ENCODE data around the gene COMT. TPM values are rescaled to one million over a fixed set of nuclear protein-coding genes. Genes with fewer than 3 reads are reported as not detected.

Gene COMT
- total RNA-seq, 1 donor from 2014 or later = 175 TPM

GRCh38 chr22:20014526-20015186 is 73.1 kb downstream of the COMT start:
- H3K36me3 ChIP-seq = no peaks in the 10 kb centered on the region
- H3K9me3 ChIP-seq = no peaks in the 10 kb centered on the region
- no peak for ATAC-seq
- H3K27ac ChIP-seq = no peak overlapping the region
- no peak for DNase-seq
- no peak for TF ChIP-seq CTCF (IDR thresholded peaks at IDR 0.05)
- H3K4me1 ChIP-seq = peaks cover 14% of the 10 kb centered on the region
- H3K27me3 ChIP-seq = no peaks in the 10 kb centered on the region
- intact Hi-C loops (cut with DNase I) = no loop called here
- H3K4me3 ChIP-seq = no peak overlapping the region

- DNase-seq (no peak), ATAC-seq (no peak)
- Histone ChIP-seq H3K4me3 (no peak overlapping the region), H3K4me1 (peaks cover 18% of the 10 kb centered on the region), H3K9me3 (no peaks in the 10 kb centered on the region), H3K27me3 (no peaks in the 10 kb centered on the region), H3K27ac (no peak overlapping the region), H3K36me3 (no peaks in the 10 kb centered on the region)
- intact Hi-C loops (cut with DNase I) = no loop called here
- TF ChIP-seq CTCF (IDR thresholded peaks at IDR 0.05) = no peak
These were observed 73.6 kb downstream of the COMT start for GRCh38 chr22:20015187-20015625.

- H3K4me1 ChIP-seq = peaks cover 21% of the 10 kb centered on the region
- ATAC-seq = peak; percentile 0
These were observed 74.6 kb downstream of the COMT start for GRCh38 chr22:20015971-20016733.

GRCh38 chr22:20016734-20017621 is 75.4 kb downstream of the COMT start, which contains the start of gene ARVCF:
Gene ARVCF (minus strand): TSS chr22:20016823. CDS start chr22:19990794, 26,029 bp downstream.
- Histone ChIP-seq H3K27me3 (no peaks in the 10 kb centered on the region), H3K27ac (no peak within 1 kb of the TSS), H3K4me3 (peak within 1 kb of the TSS; percentile 85), H3K4me1 (peaks cover 24% of the 10 kb centered on the region), H3K9me3 (no peaks in the 10 kb centered on the region), H3K36me3 (no peaks in the 10 kb centered on the region)
- intact Hi-C loops (cut with DNase I) = no loop called here
- peak; percentile 25 for TF ChIP-seq CTCF (IDR thresholded peaks at IDR 0.05)
- DNase-seq (peak; percentile 95), ATAC-seq (peak; percentile 79)

More at GRCh38 chr22:20015971-20016733, 74.6 kb downstream of the COMT start:
- Histone ChIP-seq H3K27me3 (no peaks in the 10 kb centered on the region), H3K4me3 (peak overlapping the region; percentile 85), H3K27ac (no peak overlapping the region), H3K36me3 (no peaks in the 10 kb centered on the region), H3K9me3 (no peaks in the 10 kb centered on the region)
- intact Hi-C loops (cut with DNase I) = no loop called here
- TF ChIP-seq CTCF (IDR thresholded peaks at IDR 0.05) = no peak
- DNase-seq = peak; percentile 80

DNA sequence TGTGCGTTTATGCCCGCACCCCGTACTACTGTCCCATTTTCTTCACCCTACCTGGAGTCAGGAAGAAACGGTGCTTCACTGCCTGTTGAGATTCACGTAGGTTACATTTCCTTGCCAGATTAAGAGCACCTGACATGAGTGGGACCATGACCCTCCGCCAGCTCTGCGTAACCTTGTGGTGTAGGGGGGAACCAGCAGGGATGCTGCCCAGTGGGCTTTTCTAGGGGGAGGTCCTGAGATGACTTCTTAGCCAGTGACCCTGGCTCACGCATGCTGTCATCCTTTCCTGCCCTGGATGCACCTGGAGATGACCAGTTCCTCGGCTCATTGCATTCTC is 76.0 kb downstream of the COMT start:
- Histone ChIP-seq H3K27me3 (no peaks in the 10 kb centered on the region), H3K4me1 (peaks cover 30% of the 10 kb centered on the region), H3K9me3 (no peaks in the 10 kb centered on the region), H3K4me3 (peak overlapping the region; percentile 85), H3K27ac (no peak overlapping the region), H3K36me3 (no peaks in the 10 kb centered on the region)
- no peak for DNase-seq
- no peak for ATAC-seq
- intact Hi-C loops (cut with DNase I) = no loop called here
- no peak for TF ChIP-seq CTCF (IDR thresholded peaks at IDR 0.05)
